Ecto neural progenitor cell (in vitro differentiated cells): ENCODE data around the gene RCC2.
A peak's percentile ranks its signal among the peaks of the same experiment; 100 is the strongest.
"Not testable (repeated sequence)": the region's sequence is repeated elsewhere in the genome, so short reads cannot be mapped to it uniquely, and the experiment has no call there.

Experiments used
- DNase-seq: peaks from one replicate; pipeline ENCODE4 v3.0.0-alpha.2; 2018; ENCODE audit warnings: low spot score

RCC2 gene

GRCh38 chr1:17439250-17440073 lies at the start of gene RCC2:
TSS of gene RCC2 (minus strand) at chr1:17439677. CDS start at chr1:17438514, 1,163 bp downstream.
- peak; percentile 78 for DNase-seq

DNA sequence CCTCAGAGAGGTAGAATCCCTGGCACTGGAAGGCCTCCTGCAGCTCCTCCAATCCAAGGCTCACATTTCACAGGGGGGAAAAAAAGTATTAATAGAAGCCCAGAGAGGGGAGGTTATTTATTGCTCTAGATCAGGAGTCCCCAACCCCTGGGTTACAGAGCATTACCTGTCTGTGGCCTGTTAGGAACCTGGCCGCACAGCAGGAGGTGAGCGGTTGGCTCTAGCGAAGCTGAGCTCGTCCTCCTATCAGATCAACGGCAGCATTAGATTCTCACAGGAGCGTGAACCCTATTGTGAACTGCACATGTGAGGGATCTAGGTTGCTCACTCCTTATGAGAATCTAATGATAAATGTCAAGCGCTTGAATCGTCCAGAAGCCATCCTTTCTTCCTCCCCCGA lies 46.8 kb upstream of the RCC2 start:
- DNase-seq = no peak

GRCh38 chr1:17485281-17485680 lies 45.8 kb upstream of the RCC2 start:
- DNase-seq = no peak

GRCh38 chr1:17481981-17482380 lies 42.5 kb upstream of the RCC2 start:
- DNase-seq = not testable (repeated sequence)

- no peak for DNase-seq
These were observed 41.4 kb upstream of the RCC2 start for GRCh38 chr1:17480846-17481245.

- no peak for DNase-seq
These were observed 36.3 kb upstream of the RCC2 start for GRCh38 chr1:17475752-17476151.

GRCh38 chr1:17474836-17475555 lies 35.5 kb upstream of the RCC2 start:
- DNase-seq = not testable (repeated sequence)

DNA sequence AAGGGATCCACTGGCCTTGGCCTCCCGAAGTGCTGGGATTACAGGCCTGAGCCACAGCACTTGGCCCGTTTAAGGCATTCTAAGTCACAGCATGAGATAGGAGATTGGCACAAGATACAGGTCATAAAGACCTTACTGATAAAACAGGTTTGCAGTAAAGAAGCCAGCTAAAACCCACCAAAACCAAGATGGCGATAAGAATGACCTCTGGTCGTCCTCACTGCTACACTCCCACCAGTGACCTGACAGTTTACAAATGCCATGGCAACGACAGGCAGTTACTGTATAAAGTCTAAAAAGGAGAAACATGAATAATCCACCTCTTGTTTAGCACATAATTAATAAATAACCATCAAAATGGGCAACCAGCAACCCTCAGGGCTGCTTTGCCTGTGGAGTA lies 33.3 kb upstream of the RCC2 start:
- DNase-seq = no peak

GRCh38 chr1:17471393-17471792 lies 31.9 kb upstream of the RCC2 start:
- no peak for DNase-seq

DNA sequence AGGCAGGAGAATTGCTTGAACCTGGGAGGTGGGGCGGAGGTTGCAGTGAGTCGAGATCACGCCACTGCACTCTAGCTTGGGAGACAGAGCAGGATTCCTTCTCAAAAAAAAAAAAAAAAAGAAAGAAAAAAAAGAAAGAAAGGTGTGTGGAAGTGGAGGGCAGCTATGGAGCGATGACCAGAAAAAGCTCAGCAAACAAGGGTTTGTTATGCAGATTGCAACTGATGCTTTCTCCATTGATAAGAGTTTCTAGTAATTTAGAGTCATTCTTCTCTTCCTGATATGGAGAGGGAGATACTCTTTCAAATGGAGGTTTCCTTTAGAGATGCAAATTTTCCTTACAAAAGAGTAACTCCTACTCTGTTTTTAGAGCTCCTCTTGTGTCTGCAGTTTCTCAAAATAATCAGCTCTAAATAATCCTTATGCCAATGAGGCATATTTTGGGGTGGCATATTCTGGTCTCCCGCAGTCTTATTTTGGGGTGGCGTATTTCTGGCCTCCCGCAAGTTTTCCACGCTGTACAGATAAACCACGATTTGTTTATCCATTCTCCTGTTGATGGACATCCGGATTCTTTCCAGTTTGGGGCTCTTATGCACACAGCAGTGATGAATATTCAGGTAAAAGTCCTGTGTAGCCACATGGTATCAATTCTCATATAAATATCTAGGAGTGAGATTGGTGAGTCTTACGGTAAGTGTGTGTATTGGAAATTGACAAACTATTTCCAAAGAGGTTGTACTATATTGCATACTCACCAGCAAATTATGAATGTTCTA lies 30.7 kb upstream of the RCC2 start:
- no peak for DNase-seq

DNA sequence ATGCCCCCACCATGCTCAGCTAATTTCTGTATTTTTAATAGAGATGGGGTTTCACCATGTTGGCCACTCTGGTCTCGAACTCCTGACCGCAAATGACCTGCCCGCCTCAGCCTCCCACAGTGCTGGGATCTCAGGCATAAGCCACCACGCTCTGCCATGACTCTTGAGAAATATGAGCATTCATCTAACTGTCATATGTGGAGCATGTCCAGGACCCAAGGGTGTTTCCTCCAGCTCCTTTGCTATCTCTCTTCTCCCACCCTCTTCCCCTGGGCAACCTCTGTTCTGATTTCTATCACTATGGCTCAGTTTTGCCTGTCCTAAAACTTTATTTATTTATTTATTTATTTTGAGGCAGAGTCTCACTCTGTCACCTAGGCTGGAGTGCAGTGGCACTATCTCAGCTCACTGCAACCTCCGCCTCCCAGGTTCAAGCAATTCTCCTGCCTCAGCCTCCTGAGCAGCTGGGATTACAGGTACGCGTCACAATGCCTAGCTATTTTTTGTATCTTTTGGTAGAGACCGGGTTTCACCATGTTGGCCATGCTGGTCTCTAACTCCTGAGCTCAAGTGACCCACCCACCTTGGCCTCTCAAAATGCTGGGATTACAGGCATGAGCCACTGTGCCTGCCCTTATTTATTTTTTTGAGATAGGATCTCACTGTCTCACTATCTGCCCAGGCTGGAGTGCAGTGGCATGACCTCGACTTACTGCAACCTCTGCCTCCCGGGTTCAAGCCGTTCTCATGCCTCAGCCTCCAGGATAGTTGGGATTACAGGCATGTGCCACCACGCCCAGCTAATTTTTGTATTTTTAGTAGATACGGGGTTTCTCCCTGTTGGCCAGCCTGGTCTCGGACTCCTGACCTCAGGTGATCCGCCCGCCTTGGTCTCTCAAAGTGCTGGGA lies 29.1 kb upstream of the RCC2 start:
- DNase-seq = not testable (repeated sequence)

DNA sequence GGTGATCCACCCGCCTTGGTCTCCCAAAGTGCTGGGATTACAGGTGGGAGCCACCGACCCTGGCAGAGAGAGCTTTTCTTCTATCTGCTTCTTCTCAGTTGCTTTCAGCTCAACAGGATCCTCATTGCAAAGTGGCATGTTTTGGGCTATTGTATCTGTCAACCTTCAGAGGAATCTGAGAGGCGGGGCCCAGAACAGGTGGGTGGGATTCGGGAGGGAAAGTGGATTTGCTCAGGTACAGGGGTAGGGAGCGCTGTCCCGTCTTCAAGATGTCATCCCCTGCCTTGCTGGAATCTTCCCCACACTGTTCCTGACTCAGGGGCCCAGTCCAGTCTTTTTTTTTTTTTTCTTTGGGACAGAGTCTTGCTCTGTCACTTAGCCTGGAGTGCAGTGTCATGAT lies 26.9 kb upstream of the RCC2 start:
- DNase-seq = no peak

GRCh38 chr1:17465228-17465627 lies 25.8 kb upstream of the RCC2 start:
- no peak for DNase-seq

GRCh38 chr1:17463991-17464390 lies 24.5 kb upstream of the RCC2 start:
- no peak for DNase-seq

DNA sequence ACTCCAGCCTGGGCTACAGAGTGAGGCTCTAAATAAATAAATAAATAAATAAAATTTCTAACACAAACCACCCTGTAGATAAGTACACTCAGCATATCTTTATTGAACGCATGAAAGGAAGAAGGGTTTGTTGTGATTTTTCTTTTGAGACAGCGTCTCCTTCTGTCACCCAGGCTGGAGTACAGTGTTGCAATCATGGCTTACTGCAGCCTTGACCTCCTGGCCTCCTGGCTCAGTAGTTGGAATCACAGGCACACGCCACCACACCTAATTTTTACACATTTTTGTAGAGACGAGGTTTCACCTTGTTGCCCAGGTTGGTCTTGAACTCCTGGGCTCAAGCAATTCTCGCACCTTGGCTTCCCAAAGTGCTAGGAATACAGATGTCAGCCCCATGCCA lies 23.2 kb upstream of the RCC2 start:
- no peak for DNase-seq

DNA sequence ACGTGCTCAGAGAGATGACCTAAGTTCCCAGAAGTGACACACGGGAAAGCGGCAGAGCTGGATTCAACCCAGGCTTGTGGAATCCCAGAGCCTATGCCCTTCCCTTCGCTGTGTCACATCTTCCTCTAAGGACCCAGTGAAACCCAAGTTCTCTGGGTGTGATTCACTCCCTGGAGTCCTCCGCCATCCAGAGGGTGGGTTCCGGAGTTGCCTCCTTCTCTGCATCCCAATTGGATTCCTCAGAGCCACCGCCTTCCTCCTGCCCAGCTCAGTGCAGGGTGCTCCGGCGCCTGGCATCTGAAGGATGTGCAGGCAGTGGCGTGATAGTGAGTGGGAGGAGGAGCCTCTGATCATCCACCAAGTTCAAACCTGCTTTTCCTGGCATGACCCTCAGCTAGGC lies 20.7 kb upstream of the RCC2 start:
- no peak for DNase-seq

DNA sequence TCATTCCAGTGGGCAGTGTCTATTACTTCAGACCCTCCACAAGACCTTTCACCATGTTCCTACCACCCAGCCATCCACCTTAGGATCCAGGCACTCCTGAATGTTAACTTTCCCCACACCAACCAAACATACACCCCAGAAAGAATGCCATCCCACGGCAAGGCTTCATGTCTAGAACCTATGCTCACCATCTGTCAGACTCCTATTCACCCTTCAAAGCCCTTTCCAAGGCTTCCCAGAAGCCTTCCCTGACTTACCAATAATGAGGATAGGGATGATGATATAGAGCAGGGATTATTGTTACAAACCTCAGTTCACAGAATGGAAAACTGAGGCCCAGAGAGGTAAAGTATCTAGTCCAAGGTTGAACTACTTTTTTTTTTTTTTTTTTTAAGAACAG lies 19.3 kb upstream of the RCC2 start:
- no peak for DNase-seq

GRCh38 chr1:17452686-17453085 lies 13.2 kb upstream of the RCC2 start:
- DNase-seq = no peak

DNA sequence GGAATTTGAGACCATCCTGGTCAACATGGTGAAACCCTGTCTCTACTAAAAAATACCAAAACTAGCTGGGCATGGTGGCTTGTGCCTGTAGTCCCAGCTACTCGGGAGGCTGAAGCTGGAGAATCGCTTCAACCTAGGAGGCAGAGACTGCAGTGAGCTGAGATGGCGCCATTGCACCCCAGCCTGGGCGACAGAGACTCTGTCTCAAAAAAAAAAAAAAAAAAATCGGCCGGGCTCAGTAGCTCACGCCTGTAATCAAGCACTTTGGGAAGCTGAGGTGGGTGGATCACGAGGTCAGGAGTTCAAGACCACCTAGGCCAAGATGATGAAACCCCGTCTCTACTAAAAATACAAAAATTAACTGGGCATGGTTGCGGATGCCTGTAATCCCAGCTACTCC lies 12.7 kb upstream of the RCC2 start:
- DNase-seq = not testable (repeated sequence)

DNA sequence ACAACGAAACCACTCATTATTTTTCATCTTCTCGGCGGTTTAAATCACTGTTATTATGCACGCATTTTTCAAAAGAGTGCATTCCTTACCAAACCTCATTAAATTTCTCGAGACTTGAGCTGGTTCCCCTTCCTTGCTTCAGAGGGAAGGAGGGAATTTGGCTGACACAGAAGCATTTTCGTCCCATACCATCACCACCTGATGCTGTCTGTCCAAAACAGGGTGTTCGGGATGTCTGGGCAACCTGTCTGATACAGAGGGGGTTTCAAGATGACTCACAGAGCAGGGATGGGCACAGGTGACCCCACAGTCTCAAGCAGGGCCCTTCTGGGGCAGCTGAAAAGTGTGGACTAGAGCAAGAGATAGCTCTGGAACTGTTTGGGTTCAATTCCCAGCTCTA lies 12.3 kb upstream of the RCC2 start:
- no peak for DNase-seq

- DNase-seq = no peak
These were observed 8.1 kb upstream of the RCC2 start for GRCh38 chr1:17447501-17447992.
